Ectodermal cell (in vitro differentiated cells): ENCODE results near the gene GPR179.
"Not testable (repeated sequence)": the region's sequence is repeated elsewhere in the genome, so short reads cannot be mapped to it uniquely, and the experiment has no call there.

Experiments
- H3K27ac ChIP-seq: 2 replicates; pipeline ENCODE4 v1.7.0; 2013; ENCODE audit warnings: mild to moderate bottlenecking, low read depth, low read length; ENCODE audit not compliant: insufficient read depth, poor library complexity, severe bottlenecking
- H3K27me3 ChIP-seq: 2 replicates; pipeline ENCODE4 v1.7.0; 2013; ENCODE audit warnings: mild to moderate bottlenecking, low read length; ENCODE audit not compliant: insufficient read depth, control insufficient read depth, poor library complexity, severe bottlenecking
- H3K36me3 ChIP-seq: one replicate; pipeline ENCODE4 v1.7.0; 2013; ENCODE audit warnings: low read length; ENCODE audit not compliant: control insufficient read depth, insufficient read depth
- H3K4me1 ChIP-seq: one replicate; pipeline ENCODE4 v1.7.0; 2013; ENCODE audit warnings: low read length; ENCODE audit not compliant: control insufficient read depth, insufficient read depth
- H3K4me3 ChIP-seq: 2 replicates; pipeline ENCODE4 v1.7.0; 2013; ENCODE audit warnings: low read depth, low read length, control low read depth; ENCODE audit not compliant: insufficient read depth
- H3K9me3 ChIP-seq: 2 replicates; pipeline ENCODE4 v1.7.0; 2013; ENCODE audit warnings: mild to moderate bottlenecking, low read length, moderate library complexity; ENCODE audit not compliant: control insufficient read depth
- WGBS, 2 experiments: methylation state at CpG; one replicate each; pipeline ENCODE4 v1.1.7; 2013; ENCODE audit warnings: missing lambda C conversion rate in 2 of 2; 5-methylcytosine and 5-hydroxymethylcytosine counted together

Gene GPR179

DNA sequence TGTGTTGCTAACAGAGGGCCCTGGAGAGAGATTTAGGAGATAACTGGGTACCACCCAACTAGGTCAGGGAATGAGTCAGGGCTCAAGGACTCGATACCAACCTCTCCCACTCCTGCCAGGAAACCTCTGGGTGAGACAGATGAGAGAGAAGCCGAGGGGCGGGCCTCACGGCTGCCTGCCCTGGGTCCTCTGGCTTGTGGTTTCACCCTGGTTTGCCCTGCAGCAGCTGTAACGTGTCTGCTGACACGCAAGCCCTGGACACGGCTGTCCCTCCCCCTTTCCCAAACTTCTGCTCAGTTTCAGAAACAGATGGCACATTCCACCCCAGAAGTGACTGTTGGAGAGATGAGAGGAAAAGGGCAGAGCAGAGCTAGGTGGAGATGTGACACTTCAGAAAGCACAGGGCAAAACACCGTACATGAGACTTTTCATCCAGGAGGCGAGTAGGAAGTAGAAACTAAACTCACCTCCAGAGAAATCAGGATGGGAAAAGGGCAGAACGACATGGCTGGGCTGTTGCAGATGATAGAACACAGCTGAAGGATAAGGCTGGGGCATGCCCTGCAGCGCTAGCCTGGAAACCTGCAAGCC, 57.2 kb downstream of the GPR179 start:
- WGBS, 2 experiments: 72 to 85% methylated on average over 7 of the region's 11 CpGs

DNA sequence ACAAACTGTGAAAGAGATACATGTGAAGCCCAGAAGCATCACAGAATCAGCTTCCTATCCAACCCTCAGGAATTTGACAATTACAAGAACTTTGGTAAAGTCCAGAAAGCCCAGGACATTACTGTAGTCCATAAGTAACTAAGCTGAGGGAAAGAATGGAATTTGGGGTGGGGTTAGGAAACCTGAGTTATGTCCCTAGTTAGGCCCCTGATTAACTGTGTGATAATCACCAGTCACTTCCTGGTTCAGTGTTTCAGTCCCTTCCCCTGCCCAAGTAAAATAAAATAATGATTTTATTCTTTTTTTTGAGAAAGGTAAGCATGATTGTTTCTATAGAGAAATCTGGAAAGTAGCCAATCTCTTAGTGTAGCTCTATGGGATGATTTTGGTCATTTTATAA, 57.8 kb downstream of the GPR179 start:
- not testable (repeated sequence) for H3K27ac ChIP-seq, H3K4me3 ChIP-seq

More for the DNA sequence above, 57.2 kb downstream of the GPR179 start:
- not testable (repeated sequence) for H3K9me3 ChIP-seq, H3K4me1 ChIP-seq, H3K27ac ChIP-seq, H3K36me3 ChIP-seq, H3K27me3 ChIP-seq, H3K4me3 ChIP-seq

More for the DNA sequence above, 57.8 kb downstream of the GPR179 start:
- H3K27me3 ChIP-seq, H3K4me1 ChIP-seq, H3K9me3 ChIP-seq, H3K36me3 ChIP-seq: not testable (repeated sequence)
